Uterus (tissue), 2 donors: ENCODE results near the gene MAPK8IP3.

ENCODE experiments used
- POLR2A ChIP-seq, 2 donors: fragments of 450-650 bp; IDR thresholded peaks; one replicate each; pipeline ENCODE4 v1.6.1; 2016; ENCODE audit warnings: antibody characterized with exemption in 2 of 2, mild to moderate bottlenecking in 1 of 2, moderate library complexity in 1 of 2
- TF ChIP-seq, protein P1 (sequence below), 4 experiments: fragments of 200-600 bp in 2 of 4; fragments of 450-650 bp in 2 of 4; sonication (generic) in 2 of 4; IDR thresholded peaks; one replicate each; pipeline ENCODE4 v1.5.1; 2016 to 2019; ENCODE audit warnings: antibody characterized with exemption in 4 of 4, mild to moderate bottlenecking in 2 of 4, moderate library complexity in 1 of 4

DNA sequence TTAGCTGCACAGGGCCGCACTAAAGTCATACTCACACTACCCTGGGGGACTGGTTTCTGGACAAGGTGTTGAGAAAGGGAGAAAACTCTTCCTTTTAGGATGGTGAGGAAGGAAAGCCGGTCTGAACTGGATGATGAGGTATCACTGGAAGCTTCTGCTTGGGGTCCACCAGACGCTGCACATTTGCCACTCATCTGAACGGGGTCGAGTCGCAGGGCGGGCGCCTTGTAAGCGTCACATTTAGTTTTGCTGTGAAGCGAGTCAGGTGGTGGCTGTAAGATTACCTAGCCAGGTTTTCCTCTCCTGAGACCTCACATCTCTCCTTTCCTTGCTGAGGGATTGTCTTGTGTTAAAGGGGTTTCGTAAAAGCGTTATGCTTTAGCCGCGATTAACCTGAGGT is 25.6 kb upstream of the MAPK8IP3 start:
- TF ChIP-seq, protein P1, sequence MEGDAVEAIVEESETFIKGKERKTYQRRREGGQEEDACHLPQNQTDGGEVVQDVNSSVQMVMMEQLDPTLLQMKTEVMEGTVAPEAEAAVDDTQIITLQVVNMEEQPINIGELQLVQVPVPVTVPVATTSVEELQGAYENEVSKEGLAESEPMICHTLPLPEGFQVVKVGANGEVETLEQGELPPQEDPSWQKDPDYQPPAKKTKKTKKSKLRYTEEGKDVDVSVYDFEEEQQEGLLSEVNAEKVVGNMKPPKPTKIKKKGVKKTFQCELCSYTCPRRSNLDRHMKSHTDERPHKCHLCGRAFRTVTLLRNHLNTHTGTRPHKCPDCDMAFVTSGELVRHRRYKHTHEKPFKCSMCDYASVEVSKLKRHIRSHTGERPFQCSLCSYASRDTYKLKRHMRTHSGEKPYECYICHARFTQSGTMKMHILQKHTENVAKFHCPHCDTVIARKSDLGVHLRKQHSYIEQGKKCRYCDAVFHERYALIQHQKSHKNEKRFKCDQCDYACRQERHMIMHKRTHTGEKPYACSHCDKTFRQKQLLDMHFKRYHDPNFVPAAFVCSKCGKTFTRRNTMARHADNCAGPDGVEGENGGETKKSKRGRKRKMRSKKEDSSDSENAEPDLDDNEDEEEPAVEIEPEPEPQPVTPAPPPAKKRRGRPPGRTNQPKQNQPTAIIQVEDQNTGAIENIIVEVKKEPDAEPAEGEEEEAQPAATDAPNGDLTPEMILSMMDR (IDR thresholded peaks at IDR 0.05) = no peak
- TF ChIP-seq POLR2A (IDR thresholded peaks at IDR 0.05) = no peak
